GM18951 (cell line): Measurements from ENCODE around the gene ELP1.
"Not testable (repeated sequence)": the region's sequence is repeated elsewhere in the genome, so short reads cannot be mapped to it uniquely, and the experiment has no call there.

Experiments
- POLR2A ChIP-seq: IDR thresholded peaks from 4 replicates; pipeline ENCODE4 v1.6.1; 2011; ENCODE audit warnings: mild to moderate bottlenecking; ENCODE audit not compliant: insufficient read length, insufficient read depth; ENCODE audit errors: extremely low read depth
- in situ Hi-C: fragments of 300-500 bp; cut with MboI; formaldehyde crosslinking; loops from one replicate; pipeline ENCODE4 v1.12.0; 2022; ENCODE audit warnings: low sequenced_read_pairs, mixed read lengths, inconsistent platforms; ENCODE audit not compliant: unreplicated experiment

ELP1 gene

GRCh38 chr9:108857572-108857971 is 76.4 kb downstream of the ELP1 start:
- in situ Hi-C loops, result no loop called here
- TF ChIP-seq POLR2A, result no peak

GRCh38 chr9:108855888-108856287 is 78.0 kb downstream of the ELP1 start, which contains the start of gene ACTL7B:
ACTL7B (minus strand) TSS chr9:108855986; CDS start chr9:108855930, 56 bp downstream.
- in situ Hi-C loops, result no loop called here
- no peak for TF ChIP-seq POLR2A

GRCh38 chr9:108855529-108855886 is 78.4 kb downstream of the ELP1 start:
- in situ Hi-C loops, result no loop called here

GRCh38 chr9:108854641-108855528 is 79.0 kb downstream of the ELP1 start:
- TF ChIP-seq POLR2A, result no peak
- in situ Hi-C loops, result no loop called here

More at GRCh38 chr9:108855529-108855886, 78.4 kb downstream of the ELP1 start:
- TF ChIP-seq POLR2A, result no peak

- no peak for TF ChIP-seq POLR2A
- in situ Hi-C loops, result no loop called here
Observed at GRCh38 chr9:108854094-108854493, 79.8 kb downstream of the ELP1 start.

GRCh38 chr9:108852079-108852478 is 81.8 kb downstream of the ELP1 start:
- no peak for TF ChIP-seq POLR2A
- in situ Hi-C loops, result no loop called here

- in situ Hi-C loops, result no loop called here
- no peak for TF ChIP-seq POLR2A
Observed at GRCh38 chr9:108851138-108851537, 82.8 kb downstream of the ELP1 start.

GRCh38 chr9:108850293-108850897 is 83.5 kb downstream of the ELP1 start:
- in situ Hi-C loops, result no loop called here

GRCh38 chr9:108848296-108848695 is 85.6 kb downstream of the ELP1 start:
- in situ Hi-C loops, result not testable (repeated sequence)

More at GRCh38 chr9:108850293-108850897, 83.5 kb downstream of the ELP1 start:
- TF ChIP-seq POLR2A, result no peak

- in situ Hi-C loops, result no loop called here
- no peak for TF ChIP-seq POLR2A
Observed at GRCh38 chr9:108845947-108846346, 88.0 kb downstream of the ELP1 start.

- in situ Hi-C loops, result no loop called here
Observed at GRCh38 chr9:108845507-108845906, 88.4 kb downstream of the ELP1 start.

GRCh38 chr9:108844856-108845255 is 89.1 kb downstream of the ELP1 start:
- no peak for TF ChIP-seq POLR2A
- in situ Hi-C loops, result no loop called here

More at GRCh38 chr9:108845507-108845906, 88.4 kb downstream of the ELP1 start:
- no peak for TF ChIP-seq POLR2A

- TF ChIP-seq POLR2A, result no peak
- in situ Hi-C loops, result no loop called here
Observed at GRCh38 chr9:108844391-108844790, 89.5 kb downstream of the ELP1 start.
